Activated naive CD8-positive, alpha-beta T cell treated with anti-CD3 and anti-CD28 coated beads, Interleukin-2, amount 50 U/mL, for 16 hours (primary cell): ENCODE data around the gene BLCAP.
"Not testable (repeated sequence)": the region's sequence is repeated elsewhere in the genome, so short reads cannot be mapped to it uniquely, and the experiment has no call there.

Source experiments
- DNase-seq: peaks from one replicate; pipeline ENCODE4 v3.0.0-alpha.2; 2020; ENCODE audit warnings: low read depth, low spot score

Gene BLCAP

GRCh38 chr20:37516811-37517750 lies 10.6 kb downstream of the BLCAP start:
- DNase-seq = no peak

- DNase-seq = no peak
These were observed 11.8 kb downstream of the BLCAP start for GRCh38 chr20:37515876-37516275.

GRCh38 chr20:37513779-37514359 lies 13.8 kb downstream of the BLCAP start:
- DNase-seq = no peak

- DNase-seq = no peak
These were observed 15.9 kb downstream of the BLCAP start for GRCh38 chr20:37511610-37512275.

- DNase-seq = no peak
These were observed 17.4 kb downstream of the BLCAP start for GRCh38 chr20:37510226-37510625.

- no peak for DNase-seq
These were observed 21.4 kb downstream of the BLCAP start for GRCh38 chr20:37506152-37506725.

- no peak for DNase-seq
These were observed 22.2 kb downstream of the BLCAP start for GRCh38 chr20:37505263-37506151.

GRCh38 chr20:37504404-37505096 lies 23.1 kb downstream of the BLCAP start:
- DNase-seq = no peak

GRCh38 chr20:37503256-37503927 lies 24.3 kb downstream of the BLCAP start:
- DNase-seq = no peak

GRCh38 chr20:37502654-37503053 lies 25.0 kb downstream of the BLCAP start:
- no peak for DNase-seq

- no peak for DNase-seq
These were observed 25.7 kb downstream of the BLCAP start for GRCh38 chr20:37501940-37502339.

- no peak for DNase-seq
These were observed 27.4 kb downstream of the BLCAP start for GRCh38 chr20:37500311-37500710.

- DNase-seq = no peak
These were observed 29.5 kb downstream of the BLCAP start for GRCh38 chr20:37498066-37498665.

GRCh38 chr20:37494796-37495195 lies 32.9 kb downstream of the BLCAP start:
- DNase-seq = no peak

- DNase-seq = no peak
These were observed 33.4 kb downstream of the BLCAP start for GRCh38 chr20:37494301-37494700.

GRCh38 chr20:37492945-37493344 lies 34.7 kb downstream of the BLCAP start:
- DNase-seq = no peak

- no peak for DNase-seq
These were observed 35.5 kb downstream of the BLCAP start for GRCh38 chr20:37492096-37492625.

- no peak for DNase-seq
These were observed 36.9 kb downstream of the BLCAP start for GRCh38 chr20:37490663-37491350.

GRCh38 chr20:37486209-37486608 lies 41.5 kb downstream of the BLCAP start:
- DNase-seq = not testable (repeated sequence)
